Suprapubic skin (tissue), 4 donors: ENCODE data around the gene SMAD5. TPM values are rescaled to one million over a fixed set of nuclear protein-coding genes. Genes with fewer than 3 reads are reported as not detected.

ENCODE experiments used
- DNase-seq, 2 donors: peaks; one replicate each; pipeline ENCODE4 v3.0.0-alpha.2; 2019; ENCODE audit warnings: low spot score in 2 of 2
- H3K27ac ChIP-seq: fragments of 200-600 bp; sonication (generic); one replicate; pipeline ENCODE4 v1.5.1; 2019
- H3K27me3 ChIP-seq: fragments of 200-600 bp; sonication (generic); one replicate; pipeline ENCODE4 v1.5.1; 2019
- H3K36me3 ChIP-seq: fragments of 200-600 bp; sonication (generic); one replicate; pipeline ENCODE4 v1.5.1; 2019
- H3K4me1 ChIP-seq: fragments of 200-600 bp; sonication (generic); one replicate; pipeline ENCODE4 v1.5.1; 2019
- H3K4me3 ChIP-seq: fragments of 200-600 bp; sonication (generic); one replicate; pipeline ENCODE4 v1.5.1; 2019; ENCODE audit warnings: mild to moderate bottlenecking
- H3K9me3 ChIP-seq: fragments of 200-600 bp; sonication (generic); one replicate; pipeline ENCODE4 v1.5.1; 2019
- CTCF ChIP-seq, 2 donors: fragments of 200-600 bp in 1 of 2; fragments of 450-650 bp in 1 of 2; sonication (generic) in 1 of 2; IDR thresholded peaks; one replicate each; pipeline ENCODE4 v1.5.1; 2016 to 2019; ENCODE audit warnings: antibody characterized with exemption in 2 of 2, mild to moderate bottlenecking in 1 of 2, moderate library complexity in 1 of 2
- EP300 ChIP-seq: sonication (generic); formaldehyde crosslinking; IDR thresholded peaks from one replicate; pipeline ENCODE4 v1.6.1; 2017; ENCODE audit warnings: antibody characterized with exemption
- POLR2A ChIP-seq, 2 donors: fragments of 450-650 bp; IDR thresholded peaks; one replicate each; pipeline ENCODE4 v1.6.1; 2017; ENCODE audit warnings: antibody characterized with exemption in 2 of 2, mild to moderate bottlenecking in 2 of 2, moderate library complexity in 2 of 2
- POLR2AphosphoS5 ChIP-seq, 3 donors: sonication (generic); formaldehyde crosslinking; IDR thresholded peaks; one replicate each; pipeline ENCODE4 v1.6.1; 2017; ENCODE audit warnings: antibody characterized with exemption in 3 of 3
- WGBS: methylation state at CpG from one replicate; pipeline ENCODE4 v1.1.5; 2018; 5-methylcytosine and 5-hydroxymethylcytosine counted together
- total RNA-seq, 4 donors: library from RNA; depleted of rRNA; stranded (reverse); fragments of >200 nt; gene quantifications; one replicate each; pipeline ENCODE4 v1.1.0, GENCODE V29; 2016

SMAD5 gene
- total RNA-seq, 4 donors from 2014 or later: 63.3 to 119 (median 74.9) TPM

GRCh38 chr5:136143763-136144162, 11.1 kb downstream of the SMAD5 start:
- Histone ChIP-seq H3K27ac (no peak overlapping the region), H3K36me3 (no peaks in the 10 kb centered on the region), H3K4me3 (no peak overlapping the region), H3K9me3 (no peaks in the 10 kb centered on the region), H3K27me3 (no peaks in the 10 kb centered on the region), H3K4me1 (peaks cover 78% of the 10 kb centered on the region)
- no peak for DNase-seq
- WGBS: 84% methylated on average over 3 of the region's 3 CpGs
- TF ChIP-seq POLR2AphosphoS5 (IDR thresholded peaks at IDR 0.05) (no peak), CTCF (IDR thresholded peaks at IDR 0.05) (no peak), EP300 (no peak)

- DNase-seq: no peak
- no peak for TF ChIP-seq CTCF (IDR thresholded peaks at IDR 0.05)
- TF ChIP-seq POLR2A (IDR thresholded peaks at IDR 0.05): no peak
- TF ChIP-seq EP300: no peak
- no peak for TF ChIP-seq POLR2AphosphoS5 (IDR thresholded peaks at IDR 0.05)
- Histone ChIP-seq H3K27me3 (no peaks in the 10 kb centered on the region), H3K4me1 (peaks cover 74% of the 10 kb centered on the region), H3K4me3 (no peak overlapping the region), H3K27ac (no peak overlapping the region), H3K36me3 (no peaks in the 10 kb centered on the region), H3K9me3 (no peaks in the 10 kb centered on the region)
- 41% methylated on average over 2 of the region's 2 CpGs for WGBS
Observed at GRCh38 chr5:136145030-136145429, 12.4 kb downstream of the SMAD5 start.

GRCh38 chr5:136146201-136146600, 13.6 kb downstream of the SMAD5 start:
- Histone ChIP-seq H3K27me3 (no peaks in the 10 kb centered on the region), H3K4me3 (no peak overlapping the region), H3K4me1 (peaks cover 67% of the 10 kb centered on the region), H3K9me3 (no peaks in the 10 kb centered on the region), H3K27ac (no peak overlapping the region), H3K36me3 (no peaks in the 10 kb centered on the region)
- WGBS: 69% methylated on average over 3 of the region's 3 CpGs
- no peak for DNase-seq
- TF ChIP-seq POLR2AphosphoS5 (IDR thresholded peaks at IDR 0.05) (no peak), EP300 (no peak), POLR2A (IDR thresholded peaks at IDR 0.05) (no peak), CTCF (IDR thresholded peaks at IDR 0.05) (no peak)

- Histone ChIP-seq H3K4me3 (no peak overlapping the region), H3K27me3 (no peaks in the 10 kb centered on the region), H3K36me3 (peaks cover 6% of the 10 kb centered on the region), H3K4me1 (peaks cover 59% of the 10 kb centered on the region), H3K9me3 (no peaks in the 10 kb centered on the region), H3K27ac (no peak overlapping the region)
- TF ChIP-seq CTCF (IDR thresholded peaks at IDR 0.05) (no peak), POLR2AphosphoS5 (IDR thresholded peaks at IDR 0.05) (no peak), POLR2A (IDR thresholded peaks at IDR 0.05) (no peak), EP300 (no peak)
- DNase-seq: no peak
Observed at GRCh38 chr5:136147632-136148031, 15.0 kb downstream of the SMAD5 start.

GRCh38 chr5:136149891-136150290, 17.2 kb downstream of the SMAD5 start:
- 68% methylated on average over 1 of the region's 1 CpG for WGBS
- no peaks in the 10 kb centered on the region for H3K9me3 ChIP-seq
- no peaks in the 10 kb centered on the region for H3K27me3 ChIP-seq
- DNase-seq: no peak
- no peak for TF ChIP-seq POLR2A (IDR thresholded peaks at IDR 0.05)
- TF ChIP-seq EP300: no peak
- no peak for TF ChIP-seq CTCF (IDR thresholded peaks at IDR 0.05)
- TF ChIP-seq POLR2AphosphoS5 (IDR thresholded peaks at IDR 0.05): no peak
- H3K4me3 ChIP-seq: no peak overlapping the region
- no peak overlapping the region for H3K27ac ChIP-seq
- H3K4me1 ChIP-seq: peaks cover 44% of the 10 kb centered on the region
- peaks cover 24% of the 10 kb centered on the region for H3K36me3 ChIP-seq
